Stimulated activated memory B cell treated with anti-CD40 and anti-IgM and Interleukin-4, amounts not matched to agents 10 μg/mL and 1 μg/mL and 100 μg/mL, for 72 hours (primary cell): ENCODE results near the gene METTL16.

Source experiments
- ATAC-seq: fragments of 150-1000 bp; cut with Tn5 transposase; 2 replicates; pipeline ENCODE4 v1.10.0; 2021
- H3K27ac Mint-ChIP-seq: one replicate; pipeline ENCODE4 v1.8.0; 2022; ENCODE audit warnings: mild to moderate bottlenecking, mixed read lengths
- H3K27me3 Mint-ChIP-seq: one replicate; pipeline ENCODE4 v1.8.0; 2022; ENCODE audit warnings: mixed read lengths
- H3K36me3 Mint-ChIP-seq: one replicate; pipeline ENCODE4 v1.8.0; 2022; ENCODE audit warnings: mixed read lengths
- H3K4me1 Mint-ChIP-seq: one replicate; pipeline ENCODE4 v1.8.0; 2022; ENCODE audit warnings: mixed read lengths
- H3K4me3 Mint-ChIP-seq: one replicate; pipeline ENCODE4 v1.8.0; 2022; ENCODE audit warnings: mild to moderate bottlenecking, moderate library complexity, mixed read lengths
- H3K9me3 Mint-ChIP-seq: one replicate; pipeline ENCODE4 v1.8.0; 2022; ENCODE audit warnings: mixed read lengths

METTL16 gene

DNA sequence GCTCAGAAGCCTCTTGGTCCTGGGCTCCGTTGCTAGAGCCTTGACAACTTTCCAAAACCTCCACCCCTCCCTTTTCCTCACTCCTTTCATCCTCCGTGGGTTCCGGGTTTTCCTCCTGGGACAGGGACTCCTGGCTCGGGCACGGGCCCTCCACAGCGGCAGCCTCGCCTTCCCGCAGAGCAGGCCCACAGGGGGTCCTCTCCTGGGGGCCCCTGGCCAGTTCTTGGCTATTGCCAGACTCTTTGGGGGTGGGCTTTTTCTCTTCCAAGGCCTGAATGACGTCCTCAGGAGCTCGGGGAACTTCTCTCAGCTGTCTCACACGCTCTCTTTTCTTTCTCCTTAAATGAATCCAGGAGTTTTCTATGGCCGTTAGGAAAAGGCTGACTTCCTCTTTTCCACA, 91.5 kb downstream of the METTL16 start:
- no peaks in the 10 kb centered on the region for H3K9me3 Mint-ChIP-seq
- H3K27me3 Mint-ChIP-seq: no peaks in the 10 kb centered on the region
- no peak for ATAC-seq
- no peak overlapping the region for H3K4me3 Mint-ChIP-seq
- no peak overlapping the region for H3K27ac Mint-ChIP-seq
- peaks cover 29% of the 10 kb centered on the region for H3K36me3 Mint-ChIP-seq
- H3K4me1 Mint-ChIP-seq: peaks cover 7% of the 10 kb centered on the region

DNA sequence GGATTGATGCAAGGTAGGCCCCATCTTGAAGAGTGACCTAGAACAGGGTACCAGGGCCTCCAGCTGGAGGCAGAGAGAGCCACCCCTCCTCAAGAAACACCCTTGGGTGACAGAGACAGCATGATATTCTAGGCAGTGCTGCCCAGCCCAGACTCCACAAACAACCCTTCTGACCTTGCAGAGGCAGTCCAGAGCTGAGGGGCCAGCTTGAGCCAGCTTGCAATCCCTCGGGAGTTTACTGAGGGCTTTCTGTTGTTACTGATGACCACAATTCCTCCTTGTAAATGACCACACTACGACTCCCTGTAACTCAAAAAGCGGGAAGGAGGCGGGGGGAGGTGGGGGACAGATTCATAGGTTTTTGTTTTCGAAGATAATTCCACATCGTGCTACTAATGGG, 92.2 kb downstream of the METTL16 start:
- Mint-ChIP-seq H3K36me3 (peaks cover 28% of the 10 kb centered on the region), H3K27me3 (no peaks in the 10 kb centered on the region), H3K4me3 (no peak overlapping the region), H3K9me3 (no peaks in the 10 kb centered on the region), H3K4me1 (peaks cover 7% of the 10 kb centered on the region), H3K27ac (no peak overlapping the region)
- no peak for ATAC-seq

DNA sequence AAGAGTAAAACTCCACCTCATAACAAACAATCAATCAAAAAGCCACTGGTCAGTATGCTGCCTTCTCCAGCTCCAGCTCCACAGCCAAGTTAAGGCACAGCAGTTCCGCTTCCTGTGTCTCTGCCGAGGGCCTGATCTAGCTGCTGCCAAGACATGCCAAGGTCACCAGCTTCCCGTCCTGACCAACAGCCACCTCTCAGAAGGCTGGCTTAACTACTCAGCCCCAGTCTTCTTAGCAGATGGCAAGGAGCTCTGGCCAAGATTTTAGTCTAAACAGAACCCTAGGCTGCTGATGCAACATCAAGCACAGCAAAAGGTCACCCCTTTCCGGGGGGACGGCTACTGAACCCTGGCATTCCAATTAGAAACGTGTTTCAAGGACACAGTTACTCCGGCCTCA, 93.1 kb downstream of the METTL16 start:
- Mint-ChIP-seq H3K27me3 (no peaks in the 10 kb centered on the region), H3K27ac (no peak overlapping the region), H3K9me3 (no peaks in the 10 kb centered on the region), H3K4me3 (no peak overlapping the region), H3K4me1 (peaks cover 7% of the 10 kb centered on the region), H3K36me3 (peaks cover 37% of the 10 kb centered on the region)
- no peak for ATAC-seq

DNA sequence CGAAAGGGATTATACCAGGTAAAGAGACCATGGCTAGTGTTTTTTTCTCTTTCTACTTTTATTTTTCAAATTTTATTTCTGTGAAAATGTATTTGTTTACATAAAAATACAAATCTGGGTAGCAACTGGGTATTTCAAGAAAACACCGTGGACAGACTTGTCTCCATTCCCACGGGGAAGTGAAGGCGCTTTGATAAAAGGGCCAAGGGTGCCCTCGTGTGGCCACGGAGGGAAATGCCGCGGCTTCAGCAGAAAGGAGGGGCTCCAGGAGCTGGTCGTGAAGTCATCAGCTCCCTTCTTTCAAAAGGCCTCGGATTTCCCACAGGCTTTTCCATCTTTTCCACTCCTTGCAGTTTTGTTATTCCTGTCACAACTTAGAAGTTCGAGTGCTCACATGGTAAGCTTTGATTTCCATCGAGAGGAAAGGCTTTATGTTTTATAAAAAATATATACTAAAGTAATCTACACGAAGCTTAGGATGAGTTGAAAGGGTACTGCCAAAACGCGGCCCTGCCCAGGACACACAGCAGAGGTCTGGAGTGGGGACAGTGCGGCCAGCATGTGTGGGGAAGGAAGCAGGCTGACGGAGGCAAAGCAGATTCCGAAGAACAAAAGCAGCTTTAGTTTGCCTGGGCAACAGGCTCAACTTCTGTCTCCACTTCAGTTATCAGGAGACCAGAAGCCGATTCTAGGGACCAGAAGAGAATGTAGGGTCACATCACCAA, 95.5 kb downstream of the METTL16 start:
- H3K27me3 Mint-ChIP-seq: no peaks in the 10 kb centered on the region
- H3K4me1 Mint-ChIP-seq: peaks cover 7% of the 10 kb centered on the region
- peaks cover 32% of the 10 kb centered on the region for H3K36me3 Mint-ChIP-seq
- peak; percentile 73 for ATAC-seq
- H3K27ac Mint-ChIP-seq: no peak overlapping the region
- no peak overlapping the region for H3K4me3 Mint-ChIP-seq
- no peaks in the 10 kb centered on the region for H3K9me3 Mint-ChIP-seq

DNA sequence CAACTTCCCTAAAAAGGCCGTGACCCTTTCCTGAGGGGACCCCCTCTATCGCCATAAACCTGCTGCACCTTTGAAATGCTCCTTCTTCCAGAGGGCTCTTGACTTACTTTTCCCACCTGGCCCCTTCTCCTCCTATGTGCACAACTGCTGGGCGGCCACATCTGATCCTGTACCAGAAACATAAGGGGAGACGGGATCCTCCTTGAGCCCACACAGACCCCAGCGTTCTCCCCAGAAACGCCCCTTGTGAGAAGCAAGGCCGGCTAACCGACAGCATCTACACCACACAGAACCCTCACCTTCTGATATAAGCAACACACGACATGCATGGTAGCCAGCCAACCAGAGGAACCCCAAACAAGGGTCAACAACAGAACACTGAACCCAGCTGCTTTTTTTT, 96.6 kb downstream of the METTL16 start:
- no peaks in the 10 kb centered on the region for H3K9me3 Mint-ChIP-seq
- ATAC-seq: no peak
- H3K27me3 Mint-ChIP-seq: no peaks in the 10 kb centered on the region
- peaks cover 30% of the 10 kb centered on the region for H3K36me3 Mint-ChIP-seq
- H3K4me1 Mint-ChIP-seq: peaks cover 7% of the 10 kb centered on the region
- no peak overlapping the region for H3K27ac Mint-ChIP-seq
- no peak overlapping the region for H3K4me3 Mint-ChIP-seq

- Mint-ChIP-seq H3K9me3 (no peaks in the 10 kb centered on the region), H3K36me3 (peaks cover 27% of the 10 kb centered on the region), H3K27ac (no peak overlapping the region), H3K4me1 (peaks cover 7% of the 10 kb centered on the region), H3K4me3 (no peak overlapping the region), H3K27me3 (no peaks in the 10 kb centered on the region)
- ATAC-seq: no peak
These were observed 97.1 kb downstream of the METTL16 start for GRCh38 chr17:2414446-2415064.

DNA sequence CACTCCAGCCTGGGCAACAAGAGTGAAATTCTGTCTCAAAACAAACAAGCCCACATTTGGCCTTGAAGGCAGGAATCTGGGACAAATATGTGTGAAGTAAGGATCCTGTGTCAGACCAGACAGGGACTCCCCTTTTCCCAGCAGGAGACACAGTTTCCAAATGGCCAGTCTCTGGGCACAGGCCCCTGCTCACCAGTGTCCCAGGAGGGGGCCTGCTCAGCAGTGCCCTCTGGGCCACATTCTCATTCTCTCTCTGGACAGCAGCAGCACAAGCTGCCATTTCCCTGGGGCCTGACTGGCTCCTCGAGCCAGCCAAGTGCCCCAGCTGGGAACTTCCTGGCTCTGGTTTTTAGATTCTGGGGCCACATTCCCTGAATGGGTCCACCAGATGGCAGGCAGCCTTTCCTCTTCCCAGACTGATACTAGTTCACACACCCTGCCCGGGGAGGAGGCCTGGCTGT, 99.1 kb downstream of the METTL16 start:
- ATAC-seq: no peak
- no peak overlapping the region for H3K27ac Mint-ChIP-seq
- H3K27me3 Mint-ChIP-seq: no peaks in the 10 kb centered on the region
- H3K4me3 Mint-ChIP-seq: no peak overlapping the region
- peaks cover 21% of the 10 kb centered on the region for H3K36me3 Mint-ChIP-seq
- H3K9me3 Mint-ChIP-seq: no peaks in the 10 kb centered on the region
- H3K4me1 Mint-ChIP-seq: peaks cover 7% of the 10 kb centered on the region

- no peak for ATAC-seq
- no peaks in the 10 kb centered on the region for H3K9me3 Mint-ChIP-seq
- H3K4me3 Mint-ChIP-seq: no peak overlapping the region
- no peak overlapping the region for H3K27ac Mint-ChIP-seq
- H3K4me1 Mint-ChIP-seq: peaks cover 8% of the 10 kb centered on the region
- H3K27me3 Mint-ChIP-seq: no peaks in the 10 kb centered on the region
- peaks cover 25% of the 10 kb centered on the region for H3K36me3 Mint-ChIP-seq
These were observed 100.7 kb downstream of the METTL16 start for GRCh38 chr17:2410951-2411350.

DNA sequence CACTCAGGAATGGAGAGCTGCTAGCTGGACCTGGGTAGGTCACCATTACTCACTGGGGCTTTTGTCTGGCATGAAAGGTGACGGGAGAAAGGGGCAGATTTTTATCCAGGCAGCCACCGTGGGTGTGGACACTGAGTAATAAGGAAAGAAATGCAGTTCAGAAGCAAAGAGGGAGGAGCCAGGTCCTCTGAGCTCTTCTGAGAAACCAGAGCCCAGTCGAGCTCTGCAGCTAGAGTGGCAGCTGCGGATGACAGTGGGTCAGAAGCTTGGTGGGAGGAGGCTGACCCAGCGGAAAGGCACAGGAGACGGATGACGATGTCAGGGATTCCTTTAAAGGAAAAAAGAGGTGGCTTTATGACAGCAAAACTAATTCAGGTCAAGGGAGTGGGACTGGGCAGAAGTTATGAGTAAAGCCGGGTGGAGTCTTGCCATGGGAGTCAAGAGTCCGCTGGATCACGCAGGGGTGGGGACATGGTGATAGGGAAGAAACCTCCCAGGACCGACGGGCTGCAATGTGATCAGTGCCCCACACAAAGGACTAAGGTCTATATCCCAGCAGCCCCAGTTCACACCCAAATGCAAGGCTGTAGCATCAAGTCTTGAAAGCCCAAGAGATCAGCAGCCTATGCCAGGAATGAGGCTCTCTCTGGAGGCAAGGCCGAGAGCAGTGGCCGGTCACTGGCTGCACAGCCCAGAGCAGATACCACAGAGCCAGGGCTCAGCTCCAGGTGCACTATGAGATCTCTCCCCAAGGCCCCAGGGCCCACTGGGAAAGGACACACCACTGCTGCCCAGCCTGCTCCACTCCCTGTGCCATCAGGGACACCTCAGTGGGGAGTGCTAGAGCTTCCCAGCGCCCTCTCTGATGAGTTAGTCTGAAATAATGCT, 104.5 kb downstream of the METTL16 start:
- Mint-ChIP-seq H3K9me3 (no peaks in the 10 kb centered on the region), H3K27ac (peak overlapping the region; percentile 4), H3K4me1 (peaks cover 15% of the 10 kb centered on the region), H3K27me3 (no peaks in the 10 kb centered on the region), H3K36me3 (peaks cover 14% of the 10 kb centered on the region), H3K4me3 (no peak overlapping the region)
- no peak for ATAC-seq

DNA sequence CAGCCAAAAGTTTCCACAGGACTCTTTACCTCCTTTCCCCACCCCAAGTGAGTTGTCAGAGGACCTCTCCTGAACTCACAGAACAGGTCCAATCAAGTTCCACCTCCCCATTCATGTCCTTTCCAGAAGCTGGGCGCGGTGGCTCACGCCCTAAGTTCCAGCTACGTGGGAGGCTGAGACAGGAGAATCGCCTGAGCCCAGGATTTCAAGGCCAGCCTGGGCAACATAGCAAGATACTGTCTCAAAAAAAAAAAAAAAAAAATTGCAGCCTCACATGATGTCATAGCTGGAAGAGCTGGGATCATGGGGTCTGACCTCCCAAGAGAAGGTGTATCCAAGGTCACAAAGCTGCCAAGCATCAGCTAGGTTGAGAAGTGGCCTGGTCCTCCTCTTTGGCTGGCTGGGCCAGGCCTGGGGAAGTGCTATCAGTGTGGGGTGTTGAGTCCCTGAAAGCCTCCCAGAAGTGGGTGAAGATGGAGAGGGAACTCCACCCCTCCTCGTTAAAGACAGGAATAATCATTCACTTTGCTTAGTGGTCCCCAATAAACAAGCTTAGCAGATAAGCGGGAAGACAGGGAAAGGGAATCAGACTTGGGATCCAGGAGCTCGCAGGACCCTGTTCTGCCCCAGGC, 105.3 kb downstream of the METTL16 start:
- H3K27ac Mint-ChIP-seq: peak overlapping the region; percentile 4
- H3K4me1 Mint-ChIP-seq: peaks cover 22% of the 10 kb centered on the region

GRCh38 chr17:2405247-2405926, 106.3 kb downstream of the METTL16 start:
- Mint-ChIP-seq H3K9me3 (no peaks in the 10 kb centered on the region), H3K27ac (no peak overlapping the region), H3K4me3 (no peak overlapping the region), H3K27me3 (no peaks in the 10 kb centered on the region), H3K36me3 (peaks cover 5% of the 10 kb centered on the region), H3K4me1 (peaks cover 22% of the 10 kb centered on the region)
- ATAC-seq: no peak

More for the DNA sequence above, 105.3 kb downstream of the METTL16 start:
- Mint-ChIP-seq H3K36me3 (peaks cover 14% of the 10 kb centered on the region), H3K9me3 (no peaks in the 10 kb centered on the region), H3K4me3 (no peak overlapping the region), H3K27me3 (no peaks in the 10 kb centered on the region)
- ATAC-seq: no peak

- Mint-ChIP-seq H3K9me3 (no peaks in the 10 kb centered on the region), H3K36me3 (peaks cover 4% of the 10 kb centered on the region), H3K4me1 (peaks cover 41% of the 10 kb centered on the region), H3K4me3 (no peak overlapping the region), H3K27me3 (no peaks in the 10 kb centered on the region), H3K27ac (no peak overlapping the region)
- ATAC-seq: no peak
These were observed 108.6 kb downstream of the METTL16 start for GRCh38 chr17:2403044-2403443.

DNA sequence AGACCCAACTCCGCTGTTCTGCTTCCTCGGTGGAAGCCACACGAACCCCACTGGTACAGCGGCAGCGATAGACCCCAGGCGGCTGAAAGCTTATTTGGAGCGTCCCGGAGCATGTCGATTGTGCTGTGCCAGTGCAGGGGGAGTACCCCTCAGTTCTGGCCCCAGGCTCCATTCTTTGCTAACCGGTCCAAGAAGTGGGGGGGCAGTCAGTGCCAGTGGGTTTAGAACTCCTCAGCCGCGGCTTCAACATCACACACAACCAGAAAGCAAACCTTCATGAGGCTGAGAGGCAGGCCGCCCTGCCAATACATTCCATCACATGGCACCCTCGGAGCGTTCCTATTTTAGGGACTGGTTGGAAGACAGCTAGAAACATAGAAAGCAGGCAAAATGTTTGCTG, 109.1 kb downstream of the METTL16 start:
- no peaks in the 10 kb centered on the region for H3K27me3 Mint-ChIP-seq
- H3K27ac Mint-ChIP-seq: peak overlapping the region; percentile 98
- no peak for ATAC-seq
- peaks cover 46% of the 10 kb centered on the region for H3K4me1 Mint-ChIP-seq
- peaks cover 4% of the 10 kb centered on the region for H3K36me3 Mint-ChIP-seq
- peak overlapping the region; percentile 79 for H3K4me3 Mint-ChIP-seq
- H3K9me3 Mint-ChIP-seq: no peaks in the 10 kb centered on the region

- Mint-ChIP-seq H3K9me3 (no peaks in the 10 kb centered on the region), H3K4me3 (peak overlapping the region; percentile 87), H3K36me3 (peaks cover 2% of the 10 kb centered on the region), H3K4me1 (peaks cover 50% of the 10 kb centered on the region), H3K27me3 (no peaks in the 10 kb centered on the region), H3K27ac (peak overlapping the region; percentile 98)
- peak; percentile 77 for ATAC-seq
These were observed 110.1 kb downstream of the METTL16 start for GRCh38 chr17:2401426-2402221.
